Thoracic aorta (tissue), 2 donors: ENCODE measurements around the gene DNAJA2. TPM values are rescaled to one million over a fixed set of nuclear protein-coding genes. Genes with fewer than 3 reads are reported as not detected.

Experiments
- ATAC-seq: fragments of 150-250 bp; one replicate; pipeline ENCODE4 v1.8.0; 2017; ENCODE audit warnings: low read depth; ENCODE audit not compliant: insufficient number of reproducible peaks, low FRiP score
- DNase-seq: peaks from one replicate; pipeline ENCODE4 v3.0.0-alpha.2; 2020; ENCODE audit warnings: low spot score
- H3K27ac ChIP-seq, 2 donors: fragments of 200-600 bp; sonication (generic); 1 replicate in 1 of 2; 2 replicates in 1 of 2; pipeline ENCODE4 v1.5.1; 2016; ENCODE audit warnings: mild to moderate bottlenecking in 2 of 2, moderate library complexity in 2 of 2
- H3K27me3 ChIP-seq: fragments of 200-600 bp; sonication (generic); replicated peaks from 2 replicates; pipeline ENCODE4 v1.6.0; 2016; ENCODE audit warnings: mild to moderate bottlenecking; ENCODE audit not compliant: insufficient read depth
- H3K36me3 ChIP-seq: fragments of 200-600 bp; sonication (generic); one replicate; pipeline ENCODE4 v1.5.1; 2016
- H3K4me1 ChIP-seq, 2 donors: fragments of 200-600 bp; sonication (generic); 1 replicate in 1 of 2; 2 replicates in 1 of 2; pipeline versions ENCODE4 v1.5.1 to v1.6.0; 2016; ENCODE audit warnings: low read depth in 2 of 2, mild to moderate bottlenecking in 1 of 2; ENCODE audit not compliant: control insufficient read depth in 1 of 2
- H3K4me3 ChIP-seq: fragments of 200-600 bp; sonication (generic); 2 replicates; pipeline ENCODE4 v1.5.1; 2016; ENCODE audit warnings: mild to moderate bottlenecking
- H3K9me3 ChIP-seq: fragments of 200-600 bp; sonication (generic); 2 replicates; pipeline ENCODE4 v1.5.1; 2016
- total RNA-seq, 2 donors: library from RNA; depleted of rRNA; stranded (reverse); fragments of >200 nt; gene quantifications; one replicate each; pipeline versions ENCODE4 v1.1.0 to v1.2.3, GENCODE V29; 2016
- TF ChIP-seq, protein P1 (sequence below): fragments of 200-600 bp; sonication (generic); IDR thresholded peaks from one replicate; pipeline ENCODE4 v1.5.1; 2019; ENCODE audit warnings: antibody characterized with exemption

DNAJA2 gene
- total RNA-seq, 2 donors from 2014 or later: 35.1 to 39.6 TPM

GRCh38 chr16:46927273-46927672, 46.2 kb downstream of the DNAJA2 start:
- peaks cover 12% of the 10 kb centered on the region for H3K36me3 ChIP-seq
- no peaks in the 10 kb centered on the region for H3K27me3 ChIP-seq
- DNase-seq (no peak), ATAC-seq (no peak)
- H3K9me3 ChIP-seq: no peaks in the 10 kb centered on the region
- TF ChIP-seq, protein P1, sequence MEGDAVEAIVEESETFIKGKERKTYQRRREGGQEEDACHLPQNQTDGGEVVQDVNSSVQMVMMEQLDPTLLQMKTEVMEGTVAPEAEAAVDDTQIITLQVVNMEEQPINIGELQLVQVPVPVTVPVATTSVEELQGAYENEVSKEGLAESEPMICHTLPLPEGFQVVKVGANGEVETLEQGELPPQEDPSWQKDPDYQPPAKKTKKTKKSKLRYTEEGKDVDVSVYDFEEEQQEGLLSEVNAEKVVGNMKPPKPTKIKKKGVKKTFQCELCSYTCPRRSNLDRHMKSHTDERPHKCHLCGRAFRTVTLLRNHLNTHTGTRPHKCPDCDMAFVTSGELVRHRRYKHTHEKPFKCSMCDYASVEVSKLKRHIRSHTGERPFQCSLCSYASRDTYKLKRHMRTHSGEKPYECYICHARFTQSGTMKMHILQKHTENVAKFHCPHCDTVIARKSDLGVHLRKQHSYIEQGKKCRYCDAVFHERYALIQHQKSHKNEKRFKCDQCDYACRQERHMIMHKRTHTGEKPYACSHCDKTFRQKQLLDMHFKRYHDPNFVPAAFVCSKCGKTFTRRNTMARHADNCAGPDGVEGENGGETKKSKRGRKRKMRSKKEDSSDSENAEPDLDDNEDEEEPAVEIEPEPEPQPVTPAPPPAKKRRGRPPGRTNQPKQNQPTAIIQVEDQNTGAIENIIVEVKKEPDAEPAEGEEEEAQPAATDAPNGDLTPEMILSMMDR: no peak
- H3K4me1 ChIP-seq: peaks cover 0 to 6% of the 10 kb centered on the region in 2 donors
- H3K27ac ChIP-seq: peak overlapping the region in 1 of 2 donors; percentile 17
- no peak overlapping the region for H3K4me3 ChIP-seq

DNA sequence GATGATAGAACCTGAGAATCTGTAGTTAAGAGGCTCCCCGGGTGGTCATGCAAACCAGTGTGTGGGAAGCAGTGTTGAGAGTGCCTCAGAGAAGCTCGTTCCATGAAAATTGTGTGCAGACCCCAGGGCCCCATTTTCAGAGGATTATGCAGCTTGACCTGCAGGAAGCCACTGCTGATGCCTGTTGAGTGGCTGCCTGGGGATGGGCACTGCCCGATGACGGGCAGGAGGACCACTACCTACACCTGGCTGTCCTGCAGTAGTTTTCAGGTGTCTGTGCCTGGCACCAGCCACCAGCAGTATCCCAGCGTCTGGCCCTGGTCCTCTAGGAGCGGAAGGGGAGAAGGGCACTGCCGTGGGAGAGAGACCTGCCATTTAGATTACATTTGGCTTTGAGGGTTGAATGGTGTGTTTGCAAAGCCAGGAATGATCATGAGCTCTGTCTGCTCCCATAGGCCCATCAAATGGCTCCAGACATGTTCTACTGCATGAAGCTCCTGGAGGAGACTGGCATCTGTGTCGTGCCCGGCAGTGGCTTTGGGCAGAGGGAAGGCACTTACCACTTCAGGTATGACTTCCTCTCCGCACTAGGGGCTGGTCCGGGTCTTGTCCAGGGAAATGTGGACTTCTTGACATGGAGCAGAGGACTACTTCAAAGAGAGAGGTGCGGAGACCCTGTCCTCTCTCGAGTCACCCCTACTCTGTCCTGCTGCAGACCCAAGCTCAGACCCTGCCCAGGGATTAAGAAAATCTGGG, 46.8 kb downstream of the DNAJA2 start:
- TF ChIP-seq, protein P1: no peak
- H3K4me3 ChIP-seq: no peak overlapping the region
- no peaks in the 10 kb centered on the region for H3K9me3 ChIP-seq
- ATAC-seq (no peak), DNase-seq (no peak)
- peaks cover 15% of the 10 kb centered on the region for H3K36me3 ChIP-seq
- no peak overlapping the region for H3K27ac ChIP-seq
- H3K4me1 ChIP-seq: peaks cover 0 to 6% of the 10 kb centered on the region in 2 donors
- H3K27me3 ChIP-seq: no peaks in the 10 kb centered on the region

DNA sequence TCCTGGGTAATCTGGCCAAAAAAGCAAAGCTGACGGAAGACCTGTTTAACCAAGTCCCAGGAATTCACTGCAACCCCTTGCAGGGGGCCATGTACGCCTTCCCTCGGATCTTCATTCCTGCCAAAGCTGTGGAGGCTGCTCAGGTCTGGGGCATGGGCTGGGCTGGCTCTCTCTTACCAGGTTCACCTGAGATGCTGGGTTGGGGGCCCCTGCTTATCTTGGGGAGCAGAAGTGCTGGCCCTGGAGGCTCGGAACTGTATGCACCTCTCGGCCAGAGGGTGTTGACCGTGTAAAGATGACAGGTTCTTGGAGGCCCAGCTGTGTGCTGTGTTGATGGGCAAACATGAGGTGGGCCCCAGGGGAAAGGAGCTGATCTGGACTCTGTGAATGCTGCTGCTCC, 49.1 kb downstream of the DNAJA2 start:
- Histone ChIP-seq H3K4me3 (no peak overlapping the region), H3K36me3 (peaks cover 15% of the 10 kb centered on the region), H3K27me3 (no peaks in the 10 kb centered on the region), H3K27ac (no peak overlapping the region), H3K9me3 (no peaks in the 10 kb centered on the region), H3K4me1 (peaks cover 0 to 6% of the 10 kb centered on the region in 2 donors)
- no peak for DNase-seq
- ATAC-seq: no peak
- TF ChIP-seq, protein P1: no peak

- H3K4me3 ChIP-seq: no peak overlapping the region
- no peak overlapping the region for H3K27ac ChIP-seq
- peaks cover 15% of the 10 kb centered on the region for H3K36me3 ChIP-seq
- peaks cover 0 to 6% of the 10 kb centered on the region in 2 donors for H3K4me1 ChIP-seq
- no peaks in the 10 kb centered on the region for H3K27me3 ChIP-seq
- ATAC-seq: no peak
- DNase-seq: no peak
- TF ChIP-seq, protein P1: no peak
- no peaks in the 10 kb centered on the region for H3K9me3 ChIP-seq
Observed at GRCh38 chr16:46923513-46924295, 49.8 kb downstream of the DNAJA2 start.

GRCh38 chr16:46922239-46922638, 51.2 kb downstream of the DNAJA2 start:
- Histone ChIP-seq H3K4me3 (no peak overlapping the region), H3K4me1 (peaks cover 0 to 1% of the 10 kb centered on the region in 2 donors), H3K27me3 (no peaks in the 10 kb centered on the region), H3K36me3 (peaks cover 15% of the 10 kb centered on the region), H3K9me3 (no peaks in the 10 kb centered on the region), H3K27ac (no peak overlapping the region)
- DNase-seq: no peak
- TF ChIP-seq, protein P1: no peak
- no peak for ATAC-seq
